Measurements from ENCODE around the gene PGM5. TPM values are rescaled to one million over a fixed set of nuclear protein-coding genes. Genes with fewer than 3 reads are reported as not detected.
"Not testable (repeated sequence)": the region's sequence is repeated elsewhere in the genome, so short reads cannot be mapped to it uniquely, and the experiment has no call there.

The PGM5 gene
- polyA plus RNA-seq, 1 donor (not counting 4 experiments of a cell fraction or from before 2014, with no cell fraction given), result 0.18 TPM

GRCh38 chr9:68404421-68405185 is 48.2 kb downstream of the PGM5 start:
- DNase-seq (ENCODE audit: low read depth, low spot score); H3K9me3 ChIP-seq (ENCODE audit: control insufficient read depth, low read depth, low read length); H4K20me1 ChIP-seq (ENCODE audit: control insufficient read depth, extremely low read depth, insufficient read depth, low read length); H3K36me3 ChIP-seq (ENCODE audit: control insufficient read depth in 2 of 2, extremely low read depth in 1 of 2, insufficient read depth in 2 of 2, low read length in 2 of 2); H3K79me2 ChIP-seq (ENCODE audit: control insufficient read depth, insufficient read depth, low read length); H3K4me3 ChIP-seq (ENCODE audit: control insufficient read depth in 2 of 3, extremely low read depth in 1 of 3, insufficient read depth in 2 of 3, low read depth in 1 of 3, low read length in 3 of 3); H3K27me3 ChIP-seq (ENCODE audit: control insufficient read depth, extremely low read depth, insufficient read depth, low read length); H3K4me1 ChIP-seq (ENCODE audit: control insufficient read depth, extremely low read depth, insufficient read depth, low read length); H3K9me1 ChIP-seq (ENCODE audit: control insufficient read depth, extremely low read depth, insufficient read depth, low read length); H3K4me2 ChIP-seq (ENCODE audit: control insufficient read depth, extremely low read depth, insufficient read depth, low read depth, low read length); FAIRE-seq; H2AFZ ChIP-seq (ENCODE audit: control insufficient read depth, low read length); dilution Hi-C loops (cut with MboI; ENCODE audit: extremely low pct_ligation_motif_present, low sequenced_read_pairs); H3K9ac ChIP-seq (ENCODE audit: control insufficient read depth, extremely low read depth, insufficient read depth, low read length); H3K27ac ChIP-seq (ENCODE audit: control insufficient read depth, insufficient read depth, low read length): not testable (repeated sequence)

- FAIRE-seq; H2AFZ ChIP-seq (ENCODE audit: control insufficient read depth, low read length): not testable (repeated sequence)
Observed at GRCh38 chr9:68411865-68412264, 55.5 kb downstream of the PGM5 start.

GRCh38 chr9:68412754-68413153 is 56.3 kb downstream of the PGM5 start:
- H3K4me2 ChIP-seq (ENCODE audit: control insufficient read depth, extremely low read depth, insufficient read depth, low read depth, low read length); FAIRE-seq; H3K9ac ChIP-seq (ENCODE audit: control insufficient read depth, extremely low read depth, insufficient read depth, low read length); DNase-seq (ENCODE audit: low read depth, low spot score); H3K9me1 ChIP-seq (ENCODE audit: control insufficient read depth, extremely low read depth, insufficient read depth, low read length); dilution Hi-C loops (cut with MboI; ENCODE audit: extremely low pct_ligation_motif_present, low sequenced_read_pairs); H3K9me3 ChIP-seq (ENCODE audit: control insufficient read depth, low read depth, low read length); H3K27ac ChIP-seq (ENCODE audit: control insufficient read depth, insufficient read depth, low read length); H3K27me3 ChIP-seq (ENCODE audit: control insufficient read depth, extremely low read depth, insufficient read depth, low read length); H2AFZ ChIP-seq (ENCODE audit: control insufficient read depth, low read length); H3K79me2 ChIP-seq (ENCODE audit: control insufficient read depth, insufficient read depth, low read length); H3K4me1 ChIP-seq (ENCODE audit: control insufficient read depth, extremely low read depth, insufficient read depth, low read length); H4K20me1 ChIP-seq (ENCODE audit: control insufficient read depth, extremely low read depth, insufficient read depth, low read length); H3K4me3 ChIP-seq (ENCODE audit: control insufficient read depth in 2 of 3, extremely low read depth in 1 of 3, insufficient read depth in 2 of 3, low read depth in 1 of 3, low read length in 3 of 3); H3K36me3 ChIP-seq (ENCODE audit: control insufficient read depth in 2 of 2, extremely low read depth in 1 of 2, insufficient read depth in 2 of 2, low read length in 2 of 2): not testable (repeated sequence)

More at GRCh38 chr9:68411865-68412264, 55.5 kb downstream of the PGM5 start:
- H3K79me2 ChIP-seq (ENCODE audit: control insufficient read depth, insufficient read depth, low read length); dilution Hi-C loops (cut with MboI; ENCODE audit: extremely low pct_ligation_motif_present, low sequenced_read_pairs); H3K9me1 ChIP-seq (ENCODE audit: control insufficient read depth, extremely low read depth, insufficient read depth, low read length); H3K9ac ChIP-seq (ENCODE audit: control insufficient read depth, extremely low read depth, insufficient read depth, low read length); H4K20me1 ChIP-seq (ENCODE audit: control insufficient read depth, extremely low read depth, insufficient read depth, low read length); H3K27ac ChIP-seq (ENCODE audit: control insufficient read depth, insufficient read depth, low read length); H3K27me3 ChIP-seq (ENCODE audit: control insufficient read depth, extremely low read depth, insufficient read depth, low read length); H3K9me3 ChIP-seq (ENCODE audit: control insufficient read depth, low read depth, low read length); H3K4me1 ChIP-seq (ENCODE audit: control insufficient read depth, extremely low read depth, insufficient read depth, low read length); H3K36me3 ChIP-seq (ENCODE audit: control insufficient read depth in 2 of 2, extremely low read depth in 1 of 2, insufficient read depth in 2 of 2, low read length in 2 of 2); H3K4me3 ChIP-seq (ENCODE audit: control insufficient read depth in 2 of 3, extremely low read depth in 1 of 3, insufficient read depth in 2 of 3, low read depth in 1 of 3, low read length in 3 of 3); DNase-seq (ENCODE audit: low read depth, low spot score); H3K4me2 ChIP-seq (ENCODE audit: control insufficient read depth, extremely low read depth, insufficient read depth, low read depth, low read length): not testable (repeated sequence)

- H2AFZ ChIP-seq (ENCODE audit: control insufficient read depth, low read length); H3K4me1 ChIP-seq (ENCODE audit: control insufficient read depth, extremely low read depth, insufficient read depth, low read length); H3K36me3 ChIP-seq (ENCODE audit: control insufficient read depth in 2 of 2, extremely low read depth in 1 of 2, insufficient read depth in 2 of 2, low read length in 2 of 2); dilution Hi-C loops (cut with MboI; ENCODE audit: extremely low pct_ligation_motif_present, low sequenced_read_pairs); H3K9me3 ChIP-seq (ENCODE audit: control insufficient read depth, low read depth, low read length); H3K9me1 ChIP-seq (ENCODE audit: control insufficient read depth, extremely low read depth, insufficient read depth, low read length); H3K4me2 ChIP-seq (ENCODE audit: control insufficient read depth, extremely low read depth, insufficient read depth, low read depth, low read length); H3K27ac ChIP-seq (ENCODE audit: control insufficient read depth, insufficient read depth, low read length); H3K9ac ChIP-seq (ENCODE audit: control insufficient read depth, extremely low read depth, insufficient read depth, low read length); FAIRE-seq; H3K79me2 ChIP-seq (ENCODE audit: control insufficient read depth, insufficient read depth, low read length); H4K20me1 ChIP-seq (ENCODE audit: control insufficient read depth, extremely low read depth, insufficient read depth, low read length); H3K4me3 ChIP-seq (ENCODE audit: control insufficient read depth in 2 of 3, extremely low read depth in 1 of 3, insufficient read depth in 2 of 3, low read depth in 1 of 3, low read length in 3 of 3); H3K27me3 ChIP-seq (ENCODE audit: control insufficient read depth, extremely low read depth, insufficient read depth, low read length); DNase-seq (ENCODE audit: low read depth, low spot score): not testable (repeated sequence)
Observed at GRCh38 chr9:68415065-68415464, 58.7 kb downstream of the PGM5 start.

All from keratinocyte (primary cell).